Left colon (tissue), 2 donors: ENCODE results near the gene CROCC2. TPM values are rescaled to one million over a fixed set of nuclear protein-coding genes. Genes with fewer than 3 reads are reported as not detected.

Experiments
- total RNA-seq, 2 donors: library from RNA; stranded (reverse); fragmentation: NEBNext Ultra II Directional; extraction: Animal tissue kit (Norgen Biotek cat#: 25700); gene quantifications; one replicate each; pipeline ENCODE4 v1.2.1, GENCODE V29; 2021
- donor health status: DM: no; HTN: no; CAD: no.
- donor health status: DM: yes; HTN: yes; CAD: no.

CROCC2 gene
- total RNA-seq, 2 donors from 2014 or later = 0.06 TPM; not detected in 1

Other genes starting within 250 kb of the CROCC2 start
- gene AQP12B, start 223.5 kb upstream of the CROCC2 start, total RNA-seq = 1 to 10 TPM in 1 of 2 donors, under 1 TPM in 1; 0.85 to 2.4 TPM
- 1 to 10 TPM in 1 of 2 donors, under 1 TPM in 1; 0.92 to 4.0 TPM for gene AQP12A, start 214.5 kb upstream of the CROCC2 start, total RNA-seq
- gene KIF1A, start 86.1 kb upstream of the CROCC2 start, total RNA-seq = 1 to 10 TPM; 2.1 to 2.2 TPM
- 1 to 10 TPM in 1 of 2 donors, under 1 TPM in 1; 0.59 to 3.0 TPM for gene AGXT, start 37.5 kb upstream of the CROCC2 start, total RNA-seq
- gene MAB21L4, start 10.2 kb upstream of the CROCC2 start, total RNA-seq = 10 to 100 TPM in 1 of 2 donors, 1 to 10 TPM in 1; 4.5 to 11.8 TPM
- 10 to 100 TPM in 1 of 2 donors, 1 to 10 TPM in 1; 9.4 to 10.1 TPM for gene SNED1, start 92.3 kb downstream of the CROCC2 start, total RNA-seq
- gene MTERF4, start 196.0 kb downstream of the CROCC2 start, total RNA-seq = 10 to 100 TPM; 27.7 to 28.7 TPM
- 10 to 100 TPM; 12.3 to 14.8 TPM for gene PASK, start 243.1 kb downstream of the CROCC2 start, total RNA-seq
- gene PPP1R7, start 244.1 kb downstream of the CROCC2 start, total RNA-seq = 10 to 100 TPM; 56.0 to 58.7 TPM